Colon (tissue), 2 donors: ENCODE results near the gene SLC24A3.

Source experiments
- FAIRE-seq: peaks from 2 replicates; lab custom pipeline; 2012; peaks lifted over from hg19 to GRCh38; lab: Jason Lieb, UNC
- donor health status: control.
- donor health status: control.

Gene SLC24A3

GRCh38 chr20:19508449-19508848 lies 296.0 kb downstream of the SLC24A3 start:
- no peak for FAIRE-seq

DNA sequence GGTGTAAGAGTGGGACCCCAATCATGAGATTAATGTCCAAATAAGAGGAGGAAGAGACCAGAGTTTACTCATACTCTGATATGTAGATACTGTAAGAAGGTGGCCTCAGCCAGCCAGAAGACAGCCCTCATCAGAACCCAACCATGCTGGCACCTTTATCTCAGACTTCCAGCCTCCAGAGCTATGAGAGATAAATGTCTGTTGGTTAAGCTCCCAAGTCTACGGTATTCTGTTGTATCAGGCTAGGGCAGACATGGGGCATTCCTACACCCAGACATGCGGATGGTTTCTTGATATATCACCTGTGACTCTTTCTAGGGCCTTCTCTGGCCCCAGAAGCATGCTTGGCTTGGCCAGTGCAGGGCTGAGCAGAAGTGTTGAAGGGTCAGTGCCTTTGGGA lies 298.2 kb downstream of the SLC24A3 start:
- FAIRE-seq, result no peak

GRCh38 chr20:19511931-19512330 lies 299.5 kb downstream of the SLC24A3 start:
- FAIRE-seq, result no peak

GRCh38 chr20:19512886-19513677 lies 300.6 kb downstream of the SLC24A3 start:
- no peak for FAIRE-seq

- no peak for FAIRE-seq
Measured at GRCh38 chr20:19515074-19515473, 302.6 kb downstream of the SLC24A3 start.

- FAIRE-seq, result no peak
Measured at GRCh38 chr20:19519466-19519865, 307.0 kb downstream of the SLC24A3 start.

DNA sequence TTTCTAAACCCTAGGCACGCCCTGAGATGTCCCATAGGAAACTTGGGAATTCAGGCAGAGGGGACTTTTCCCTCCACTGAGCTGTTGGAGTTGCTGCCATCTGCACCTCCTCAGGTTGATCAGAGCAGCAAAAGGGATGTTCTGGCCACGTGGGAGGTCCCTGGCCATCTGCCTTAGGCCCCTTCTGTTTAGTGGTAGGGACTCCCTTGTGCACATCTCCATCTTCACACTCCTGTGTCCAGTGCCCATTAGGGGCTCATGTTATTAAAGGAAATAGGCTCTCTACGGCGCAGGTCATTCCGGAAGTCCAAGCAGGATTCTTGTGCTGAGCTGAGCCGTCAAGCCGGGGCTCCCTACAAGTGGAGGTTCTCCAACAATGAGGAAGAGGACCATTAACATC lies 307.8 kb downstream of the SLC24A3 start:
- no peak for FAIRE-seq

- FAIRE-seq, result no peak
Measured at GRCh38 chr20:19522071-19522801, 309.8 kb downstream of the SLC24A3 start.

DNA sequence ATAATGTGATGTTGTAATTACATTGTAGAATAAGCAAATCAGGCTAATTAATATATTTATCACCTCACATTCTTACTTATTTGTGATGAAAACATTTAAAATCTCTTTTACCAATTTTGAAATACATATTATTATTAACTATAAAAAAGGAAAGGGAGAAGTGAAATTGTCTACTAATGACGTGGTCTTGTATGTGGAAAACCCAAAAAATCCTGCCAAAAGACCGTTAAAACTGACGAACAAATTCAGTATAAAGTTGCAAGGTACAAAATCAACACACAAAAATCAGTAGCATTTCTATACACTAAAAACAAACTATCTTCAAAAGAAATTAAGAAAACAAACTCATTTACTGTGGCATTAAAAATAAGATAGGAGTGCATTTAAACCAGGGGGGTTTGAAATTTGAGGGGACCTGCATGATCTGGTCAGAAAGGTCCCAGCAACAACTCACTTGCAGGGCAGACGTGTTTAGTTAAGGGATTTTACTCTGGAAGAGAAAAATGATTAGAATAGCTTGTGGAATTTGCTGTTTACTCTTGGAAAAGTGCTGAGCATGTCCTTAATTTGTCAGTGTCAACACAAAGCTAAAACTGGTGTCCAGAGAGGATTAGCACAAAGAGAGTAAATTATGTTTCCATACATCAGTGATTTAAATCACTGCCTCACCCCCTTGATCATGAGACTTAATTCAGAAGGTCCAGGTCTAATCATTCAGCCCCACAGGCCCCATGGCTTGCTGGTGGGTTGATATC lies 310.6 kb downstream of the SLC24A3 start:
- no peak for FAIRE-seq

GRCh38 chr20:19524691-19525090 lies 312.2 kb downstream of the SLC24A3 start:
- no peak for FAIRE-seq

DNA sequence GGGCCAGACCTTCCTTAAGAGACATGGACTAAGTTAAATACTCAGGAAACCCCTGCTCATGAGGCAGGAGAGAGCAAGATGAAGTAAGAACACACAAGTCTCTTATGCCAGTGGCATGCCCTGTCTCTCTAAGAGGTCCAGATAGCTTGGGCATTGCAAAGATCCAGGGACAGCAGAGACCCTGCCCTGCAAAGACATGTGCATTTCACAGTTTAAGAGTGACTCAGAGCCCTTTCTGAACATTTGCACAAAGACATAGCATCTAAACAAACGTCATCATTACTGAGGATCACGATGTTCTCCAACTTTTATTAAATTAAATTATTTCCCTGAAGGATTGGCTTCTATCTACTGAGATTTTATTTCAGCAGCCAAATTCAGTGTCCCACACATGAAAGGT lies 315.1 kb downstream of the SLC24A3 start:
- FAIRE-seq, result no peak

- FAIRE-seq, result no peak
Measured at GRCh38 chr20:19528286-19529030, 316.0 kb downstream of the SLC24A3 start.

DNA sequence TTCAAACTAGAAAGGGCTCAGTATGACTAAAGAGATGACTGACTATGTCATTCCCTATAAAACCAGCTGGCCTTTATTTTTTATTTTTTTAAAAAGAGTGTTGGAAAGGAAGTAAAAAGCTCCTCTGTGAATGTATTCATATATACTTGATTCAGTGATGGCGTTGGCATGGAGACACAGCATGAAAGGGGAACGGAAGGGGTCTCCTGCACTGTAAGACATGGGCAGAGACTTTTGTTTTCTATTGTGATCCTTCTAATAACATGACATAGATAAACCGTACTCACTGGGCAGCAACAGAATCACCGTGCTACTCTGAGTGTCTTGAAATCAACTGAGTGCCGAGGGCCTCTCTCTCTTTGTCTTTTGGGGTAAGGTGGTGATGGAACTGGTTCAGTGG lies 317.6 kb downstream of the SLC24A3 start:
- no peak for FAIRE-seq

DNA sequence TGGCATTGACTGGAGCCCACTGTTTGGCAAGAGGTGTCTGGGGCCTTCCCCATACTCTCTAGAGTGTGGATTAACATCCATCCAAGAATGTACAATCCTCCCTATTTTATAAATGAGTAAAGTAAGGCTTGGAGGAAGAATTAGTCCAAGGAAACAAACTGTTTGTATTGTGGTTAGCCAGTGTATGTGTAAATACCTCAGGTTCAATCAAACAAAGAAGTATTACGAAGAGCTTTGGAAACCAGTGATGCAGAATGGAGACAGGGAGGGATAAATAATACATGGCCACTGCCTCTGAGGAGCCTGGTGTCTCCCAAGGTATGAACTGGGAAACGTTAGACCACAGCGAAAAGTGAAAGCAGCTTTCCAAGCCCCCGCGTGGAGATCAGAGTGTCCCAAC lies 319.0 kb downstream of the SLC24A3 start:
- FAIRE-seq, result no peak

DNA sequence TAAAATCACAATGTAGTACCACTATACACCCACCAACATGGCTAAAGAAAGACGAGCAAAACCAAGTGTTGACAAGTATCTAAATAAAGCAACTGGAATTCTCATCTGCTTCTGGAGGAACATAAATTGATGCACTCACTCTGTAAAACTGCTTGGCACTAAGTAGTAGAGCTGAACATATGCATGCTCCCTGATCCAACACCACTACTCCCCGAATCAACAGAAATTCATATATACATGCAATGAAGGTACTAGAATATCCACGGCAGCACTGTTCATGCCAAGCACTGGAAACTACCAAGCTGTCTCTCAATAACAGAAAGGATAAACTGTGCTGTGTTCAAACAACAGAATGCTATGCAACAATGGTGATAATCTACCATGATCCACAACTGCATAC lies 326.1 kb downstream of the SLC24A3 start:
- no peak for FAIRE-seq

- FAIRE-seq, result no peak
Measured at GRCh38 chr20:19539191-19539590, 326.7 kb downstream of the SLC24A3 start.

- FAIRE-seq, result no peak
Measured at GRCh38 chr20:19540392-19540791, 327.9 kb downstream of the SLC24A3 start.

- FAIRE-seq, result no peak
Measured at GRCh38 chr20:19543101-19543500, 330.7 kb downstream of the SLC24A3 start.

DNA sequence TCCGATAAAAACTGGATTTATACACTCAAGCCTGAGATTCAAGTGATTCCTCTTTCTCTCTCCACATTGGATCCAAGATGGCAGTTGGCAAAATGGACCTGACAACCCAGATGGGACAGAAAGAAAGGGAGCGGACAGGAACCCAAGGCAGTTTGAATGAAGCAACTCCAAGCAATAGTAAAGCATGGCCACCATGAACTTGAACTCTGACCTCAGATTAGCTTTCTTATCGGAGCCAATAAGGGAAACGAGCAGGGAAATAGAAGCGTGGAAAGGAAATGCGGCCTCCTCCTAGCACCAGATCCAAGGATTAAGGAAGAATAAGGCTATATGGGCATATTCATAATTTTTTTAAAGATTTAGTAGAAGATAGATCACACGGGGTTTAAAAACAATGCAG lies 332.2 kb downstream of the SLC24A3 start:
- FAIRE-seq, result no peak

DNA sequence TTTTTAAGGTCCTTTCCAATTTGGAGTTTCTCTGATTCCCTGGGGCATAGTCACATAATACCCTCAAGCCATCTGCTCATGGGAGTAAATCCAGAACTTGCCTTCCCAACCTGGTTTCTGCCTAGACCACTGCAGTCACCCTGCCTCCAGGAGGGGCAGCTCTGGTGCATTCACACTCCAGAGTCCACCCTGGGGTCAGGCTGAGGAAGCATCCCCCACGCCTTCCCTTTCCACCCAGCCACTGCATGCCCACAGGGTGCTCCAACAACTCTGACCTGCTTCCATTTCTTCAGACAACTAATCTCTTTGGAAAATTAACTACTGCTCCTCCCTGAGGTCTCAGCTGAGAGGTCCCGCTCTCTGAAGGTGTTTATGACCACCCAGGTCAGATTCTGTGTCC lies 334.2 kb downstream of the SLC24A3 start:
- no peak for FAIRE-seq

- no peak for FAIRE-seq
Measured at GRCh38 chr20:19547547-19547946, 335.1 kb downstream of the SLC24A3 start.

GRCh38 chr20:19549896-19550295 lies 337.5 kb downstream of the SLC24A3 start:
- FAIRE-seq, result no peak
